HG03175 (cell line): ENCODE results near the gene GEMIN7.
A peak's percentile ranks its signal among the peaks of the same experiment; 100 is the strongest.

Experiments used
- ATAC-seq: cut with Tn5 transposase; IDR thresholded peaks from one replicate; pipeline ENCODE4 v1.9.1; 2021; ENCODE audit warnings: mild to moderate bottlenecking, moderate library complexity; ENCODE audit not compliant: unreplicated experiment

Gene GEMIN7

DNA sequence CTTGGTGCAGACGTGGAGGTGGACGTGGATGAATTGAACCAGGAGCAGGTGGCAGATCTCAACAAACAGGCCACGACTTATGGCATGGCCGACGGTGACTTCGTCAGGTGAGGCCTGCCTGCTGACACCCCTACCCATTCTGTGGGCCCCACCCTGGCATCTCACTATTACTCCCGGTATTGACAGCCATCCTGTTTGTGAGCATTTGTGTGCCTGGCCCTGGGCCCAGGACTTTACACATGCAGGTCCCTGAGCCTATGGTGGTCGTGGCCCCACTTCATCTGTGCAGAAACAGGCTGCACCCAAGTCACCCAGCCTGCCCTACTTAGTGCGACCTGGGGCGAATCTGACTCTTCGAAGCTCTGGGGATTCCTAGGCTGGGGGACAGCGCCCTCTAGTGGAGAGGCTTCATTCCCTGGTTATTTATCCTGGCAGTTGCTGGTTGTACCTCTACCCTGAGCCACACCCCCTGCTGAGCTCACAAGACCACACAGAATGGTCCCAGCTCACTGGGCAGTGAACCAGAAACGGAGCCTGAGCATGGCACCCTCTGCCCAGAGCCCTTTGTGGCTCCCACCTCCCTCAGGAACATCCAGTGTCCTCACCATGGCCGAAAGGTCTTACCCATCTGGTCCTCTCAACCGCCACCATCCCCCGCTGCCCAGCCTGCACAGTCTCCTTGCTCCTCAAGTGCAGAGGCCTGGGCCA, 19.6 kb upstream of the GEMIN7 start:
- ATAC-seq = no peak

DNA sequence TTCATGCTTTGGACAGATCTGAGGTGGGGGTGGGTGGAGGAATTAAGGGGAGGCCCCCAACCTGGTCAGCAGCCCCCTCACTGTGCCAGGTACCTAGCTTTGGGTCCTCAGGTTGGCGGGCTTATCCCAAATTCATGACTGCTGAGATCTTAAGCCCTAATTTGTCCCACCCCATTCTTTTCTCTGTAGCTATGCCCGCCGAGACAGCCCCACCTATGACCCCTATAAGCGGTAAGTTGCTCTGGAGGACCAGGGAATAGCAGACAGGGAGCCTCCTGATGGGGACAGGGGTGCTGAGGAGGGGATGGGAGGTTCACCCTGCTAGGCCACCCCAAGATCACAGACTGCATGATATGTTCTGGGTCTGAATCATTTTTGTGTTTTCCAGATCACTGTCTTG, 17.1 kb upstream of the GEMIN7 start:
- ATAC-seq = no peak

DNA sequence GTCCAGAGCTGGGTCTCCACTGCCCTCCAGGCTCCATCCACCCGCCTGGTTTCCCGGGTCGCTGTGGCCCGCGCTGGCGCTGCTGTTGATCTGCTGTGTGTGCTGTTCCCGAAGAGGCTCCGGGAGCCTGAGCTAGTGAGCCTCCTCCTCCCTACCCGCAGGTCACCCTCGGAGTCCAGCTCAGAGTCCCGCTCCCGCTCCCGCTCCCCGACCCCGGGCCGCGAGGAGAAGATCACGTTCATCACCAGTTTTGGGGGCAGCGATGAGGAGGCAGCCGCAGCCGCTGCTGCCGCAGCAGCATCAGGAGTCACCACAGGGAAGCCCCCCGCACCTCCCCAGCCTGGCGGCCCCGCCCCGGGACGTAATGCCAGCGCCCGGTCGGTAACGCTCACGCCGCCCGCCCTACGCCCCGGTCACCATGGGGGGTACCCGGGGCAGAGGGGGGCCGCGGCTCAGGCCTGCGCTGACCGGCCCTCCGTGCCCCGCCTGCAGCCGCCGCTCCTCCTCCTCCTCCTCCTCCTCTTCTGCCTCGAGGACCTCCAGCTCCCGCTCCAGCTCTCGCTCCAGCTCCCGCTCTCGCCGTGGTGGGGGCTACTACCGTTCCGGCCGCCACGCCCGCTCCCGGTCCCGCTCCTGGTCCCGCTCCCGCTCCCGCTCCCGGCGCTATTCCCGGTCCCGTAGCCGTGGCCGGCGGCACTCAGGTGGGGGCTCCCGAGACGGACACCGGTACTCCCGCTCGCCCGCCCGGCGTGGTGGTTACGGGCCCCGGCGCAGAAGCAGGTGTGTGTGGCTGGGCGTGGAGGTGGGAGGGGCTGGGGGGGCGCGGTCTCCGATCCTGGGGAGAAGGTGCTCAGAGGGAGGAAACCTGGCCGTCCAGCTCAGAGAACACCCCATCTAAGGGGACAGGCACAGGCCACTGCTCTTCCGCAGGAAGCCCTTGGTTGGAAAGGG, 14.9 kb upstream of the GEMIN7 start:
- no peak for ATAC-seq

DNA sequence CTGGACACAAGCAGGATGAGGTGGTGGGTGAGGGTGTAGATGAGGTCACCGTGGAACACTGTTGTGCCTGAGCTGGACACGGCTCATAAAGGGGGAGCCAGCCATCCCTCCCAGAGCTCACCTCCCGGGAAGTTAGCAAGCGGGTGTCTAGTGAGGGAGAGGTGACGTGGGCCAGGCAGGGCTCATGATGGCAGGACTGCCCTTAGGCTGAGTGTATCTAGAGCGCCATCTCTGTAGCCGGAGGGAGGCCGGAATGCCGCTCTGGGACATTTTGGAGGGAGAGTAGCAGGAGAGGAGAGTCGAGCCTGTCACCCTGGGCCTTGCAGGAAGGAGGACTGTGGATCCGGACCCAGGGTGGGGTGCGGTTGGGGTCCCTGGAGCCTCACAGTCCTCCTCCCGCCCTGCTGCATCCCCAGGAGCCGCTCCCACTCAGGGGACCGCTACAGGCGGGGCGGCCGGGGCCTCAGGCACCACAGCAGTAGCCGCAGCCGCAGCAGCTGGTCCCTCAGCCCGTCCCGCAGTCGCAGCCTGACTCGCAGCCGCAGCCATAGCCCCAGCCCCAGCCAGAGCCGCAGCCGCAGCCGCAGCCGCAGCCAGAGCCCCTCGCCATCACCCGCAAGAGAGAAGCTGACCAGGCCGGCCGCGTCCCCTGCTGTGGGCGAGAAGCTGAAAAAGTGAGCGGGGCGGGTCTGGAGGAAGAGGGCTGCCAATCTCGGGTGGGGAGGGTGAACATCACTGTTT, 12.0 kb upstream of the GEMIN7 start:
- ATAC-seq = no peak

DNA sequence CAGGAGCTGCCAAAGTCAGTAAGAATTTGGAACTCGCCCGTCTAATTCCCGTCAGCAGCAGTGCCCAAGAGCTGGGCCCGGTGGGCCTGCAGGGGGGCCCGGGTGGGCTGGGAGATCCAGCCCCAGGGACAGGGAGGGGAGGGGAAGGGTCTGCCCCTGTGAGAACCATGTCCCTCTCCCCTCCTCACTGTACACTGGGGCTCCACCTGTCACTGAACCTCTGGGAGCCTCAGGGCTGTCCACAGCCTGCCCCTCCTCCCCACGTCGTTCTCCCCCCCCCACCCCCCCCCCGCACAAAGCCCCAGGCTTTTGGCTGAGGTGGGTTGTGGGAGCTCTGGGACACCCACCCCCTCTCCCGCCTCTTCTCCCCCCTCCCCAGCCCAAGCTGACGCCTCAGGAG, 11.0 kb upstream of the GEMIN7 start:
- no peak for ATAC-seq

DNA sequence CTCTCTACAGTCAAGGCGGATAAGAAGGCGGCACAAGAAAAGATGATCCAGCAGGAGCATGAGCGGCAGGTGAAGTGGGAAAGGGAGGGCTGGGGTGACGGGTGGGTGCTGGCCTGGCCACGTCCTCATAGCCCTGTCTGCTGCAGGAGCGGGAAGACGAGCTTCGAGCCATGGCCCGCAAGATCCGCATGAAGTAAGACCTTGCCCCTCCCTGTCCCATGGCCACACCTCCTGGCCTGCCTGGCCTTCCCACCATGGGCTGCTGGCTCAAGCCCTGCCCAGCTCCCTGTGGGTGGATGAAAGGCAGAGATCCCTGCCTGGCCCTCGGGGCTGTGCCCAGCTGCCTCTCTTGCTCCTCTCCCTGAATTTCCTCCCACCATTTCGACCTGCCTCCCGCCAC, 10.0 kb upstream of the GEMIN7 start:
- no peak for ATAC-seq

DNA sequence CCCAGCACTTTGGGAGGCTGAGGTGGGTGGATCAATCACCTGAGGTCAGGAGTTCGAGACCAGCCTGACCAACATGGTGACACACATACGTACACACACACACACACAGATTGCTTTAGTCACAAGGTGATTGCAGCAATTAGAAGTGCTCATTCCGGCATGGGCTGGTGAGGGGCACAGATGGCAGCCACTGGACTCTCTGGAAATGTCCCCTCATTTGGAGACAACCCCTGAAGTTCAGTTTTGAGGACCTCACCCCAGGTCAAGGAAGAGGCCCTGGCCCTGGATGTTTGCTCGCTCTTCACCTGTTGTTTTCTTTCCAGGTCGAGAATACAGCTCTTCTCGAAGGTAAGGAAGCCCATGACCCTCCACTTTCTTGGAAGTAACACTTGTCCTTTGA, 8.8 kb upstream of the GEMIN7 start:
- no peak for ATAC-seq

DNA sequence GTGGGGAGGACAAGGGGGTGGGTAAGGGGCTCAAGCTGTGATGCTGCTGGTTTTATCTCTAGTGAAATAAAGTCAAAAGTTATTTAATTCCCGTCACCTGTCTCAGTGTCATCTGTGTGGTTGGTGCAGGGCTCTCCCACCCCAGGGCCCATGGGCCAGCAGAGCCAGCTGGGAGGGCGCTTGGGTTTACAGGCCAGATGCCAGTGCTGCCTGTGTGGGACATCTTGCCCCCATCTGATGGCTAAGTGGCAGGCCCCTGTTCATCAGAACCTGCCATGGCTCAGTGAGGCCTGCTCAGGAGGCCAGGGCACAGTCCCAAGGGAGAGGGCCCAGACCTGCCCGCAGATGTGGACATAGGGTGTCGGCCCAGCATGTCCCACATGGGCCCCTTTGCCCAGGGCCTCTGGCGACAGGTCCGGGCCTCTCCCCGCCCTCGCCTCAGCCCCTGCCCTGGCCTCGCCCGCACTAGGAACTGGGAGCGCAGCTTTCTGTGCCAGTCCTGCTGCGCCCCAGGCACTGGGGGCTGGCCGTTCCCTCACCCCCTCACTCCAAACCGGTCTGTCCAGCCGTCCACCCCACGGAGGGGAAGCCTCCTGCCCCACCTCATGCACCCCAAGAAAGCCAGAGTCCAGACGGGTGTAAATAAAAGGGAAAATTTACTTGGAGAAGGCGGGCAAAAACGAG, 8.1 kb upstream of the GEMIN7 start:
- no peak for ATAC-seq

DNA sequence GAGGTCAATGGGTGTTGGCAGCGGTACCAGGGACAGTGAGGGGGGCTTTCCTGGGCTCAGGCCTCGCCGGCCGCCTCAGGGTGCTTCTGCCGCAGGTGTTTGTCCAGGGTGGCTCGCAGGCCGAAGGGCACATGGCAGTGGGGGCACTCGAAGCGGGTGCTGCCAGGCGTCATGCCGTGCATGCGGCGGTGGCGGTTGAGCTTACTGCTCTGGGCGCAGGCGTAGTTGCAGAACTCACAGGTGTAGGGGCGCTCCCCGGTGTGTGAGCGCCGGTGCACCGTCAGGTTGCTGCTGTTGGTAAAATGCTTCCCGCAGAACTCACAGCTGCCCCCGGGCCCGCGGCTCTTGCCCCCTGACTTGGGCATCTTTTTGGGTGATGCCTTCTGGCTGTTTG, 7.5 kb upstream of the GEMIN7 start:
- no peak for ATAC-seq

DNA sequence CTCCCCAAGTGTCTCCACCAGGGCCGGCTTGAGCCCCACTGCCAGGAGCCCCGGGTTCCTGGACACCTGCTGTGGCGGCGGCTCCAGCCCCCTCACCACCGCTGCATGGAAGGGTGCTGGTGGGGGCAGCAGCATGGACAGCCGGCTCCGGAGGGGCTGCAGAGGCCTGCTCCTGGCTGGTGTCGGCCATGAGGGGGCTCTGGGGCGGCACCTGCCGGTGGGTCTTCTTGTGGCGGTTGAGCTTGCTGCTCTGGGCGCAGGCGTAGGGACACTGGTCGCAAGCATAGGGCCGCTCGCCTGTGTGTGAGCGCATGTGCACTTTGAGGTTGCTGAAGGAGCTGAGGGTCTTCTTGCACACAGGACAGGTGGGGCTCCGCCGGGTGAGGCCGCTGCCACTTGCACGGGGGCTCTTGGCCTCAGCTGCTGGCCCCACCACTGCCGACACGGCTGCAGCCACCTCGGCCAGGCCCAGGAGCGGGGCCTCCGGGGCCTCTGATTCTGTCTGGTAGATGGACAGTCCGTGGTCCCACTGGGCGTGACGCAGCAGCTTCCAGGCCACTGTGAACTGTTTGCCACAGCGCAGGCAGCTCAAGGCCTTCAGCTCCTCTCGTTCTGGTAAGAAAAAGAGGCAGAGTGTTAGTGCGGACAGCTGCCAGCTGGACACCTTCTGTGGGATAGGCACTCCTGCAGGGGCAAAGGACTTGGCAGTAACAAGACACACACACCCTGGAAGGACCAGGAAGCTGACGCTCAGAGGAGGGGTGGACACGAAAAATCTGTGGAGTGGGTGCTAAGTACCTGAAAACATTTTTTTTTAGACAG, 6.9 kb upstream of the GEMIN7 start:
- no peak for ATAC-seq

DNA sequence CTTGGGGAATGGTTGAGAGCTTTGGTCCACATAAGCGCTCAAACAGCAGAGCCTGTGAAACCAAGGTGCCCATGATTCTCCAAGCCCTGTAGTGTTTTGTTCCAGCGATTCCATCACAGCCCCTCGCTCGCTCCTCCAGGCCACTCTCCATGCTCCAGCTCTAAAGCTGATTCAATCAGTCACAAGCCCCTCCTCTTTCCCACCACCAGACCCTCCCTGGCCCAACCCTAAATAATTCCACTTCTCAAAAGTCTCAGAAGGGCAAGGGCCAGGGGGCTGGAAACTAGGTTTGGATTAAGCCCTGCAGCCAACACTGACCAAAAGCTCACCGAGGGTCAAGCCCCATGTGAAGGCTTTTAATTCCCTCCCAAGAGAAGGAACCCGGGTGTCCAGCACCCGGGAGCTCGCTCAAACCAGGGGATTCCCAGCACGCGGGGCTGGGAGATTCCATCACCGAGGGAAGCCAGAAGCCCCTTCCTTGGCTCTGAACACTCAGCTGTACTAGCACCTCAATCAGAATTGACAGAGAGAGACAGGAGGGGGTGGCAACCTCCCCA, 4.2 kb upstream of the GEMIN7 start:
- ATAC-seq = no peak

DNA sequence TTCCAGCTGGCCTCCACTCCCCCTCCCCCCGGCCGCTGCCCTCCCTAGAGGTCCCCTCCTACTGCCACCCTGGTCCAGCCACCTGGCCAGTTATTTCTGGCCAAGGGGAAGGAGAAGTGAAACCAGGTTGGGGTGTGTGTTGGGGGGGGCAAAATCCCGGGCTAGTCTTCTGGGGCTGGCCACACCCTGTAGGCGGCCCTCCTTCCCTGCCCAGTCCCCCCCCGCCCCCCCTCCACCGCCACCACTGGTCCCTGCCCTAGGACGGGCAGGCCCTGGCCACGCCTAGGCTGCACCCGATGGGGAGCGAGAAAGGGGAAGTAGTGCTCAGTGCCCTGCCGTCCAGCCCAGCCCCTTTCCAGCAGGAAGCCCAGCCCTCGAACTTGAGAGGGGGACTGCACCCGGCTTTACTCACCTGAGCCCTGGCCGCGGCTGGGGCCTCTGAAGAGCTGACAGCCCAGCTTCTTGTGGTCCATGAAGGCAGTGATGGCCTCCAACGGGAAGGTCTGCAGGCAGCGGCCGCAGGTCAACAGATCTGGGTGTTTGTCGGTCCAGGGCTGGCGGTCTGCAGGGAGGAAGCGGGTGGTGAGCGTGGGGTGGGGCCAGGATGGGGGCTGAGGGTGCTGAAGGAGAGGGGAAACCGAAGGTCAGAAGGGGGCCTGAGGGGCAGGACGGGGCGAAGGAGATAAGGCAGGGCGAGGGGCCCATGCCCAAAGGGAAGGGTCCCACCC, 3.6 kb upstream of the GEMIN7 start:
- peak; percentile 67 for ATAC-seq

DNA sequence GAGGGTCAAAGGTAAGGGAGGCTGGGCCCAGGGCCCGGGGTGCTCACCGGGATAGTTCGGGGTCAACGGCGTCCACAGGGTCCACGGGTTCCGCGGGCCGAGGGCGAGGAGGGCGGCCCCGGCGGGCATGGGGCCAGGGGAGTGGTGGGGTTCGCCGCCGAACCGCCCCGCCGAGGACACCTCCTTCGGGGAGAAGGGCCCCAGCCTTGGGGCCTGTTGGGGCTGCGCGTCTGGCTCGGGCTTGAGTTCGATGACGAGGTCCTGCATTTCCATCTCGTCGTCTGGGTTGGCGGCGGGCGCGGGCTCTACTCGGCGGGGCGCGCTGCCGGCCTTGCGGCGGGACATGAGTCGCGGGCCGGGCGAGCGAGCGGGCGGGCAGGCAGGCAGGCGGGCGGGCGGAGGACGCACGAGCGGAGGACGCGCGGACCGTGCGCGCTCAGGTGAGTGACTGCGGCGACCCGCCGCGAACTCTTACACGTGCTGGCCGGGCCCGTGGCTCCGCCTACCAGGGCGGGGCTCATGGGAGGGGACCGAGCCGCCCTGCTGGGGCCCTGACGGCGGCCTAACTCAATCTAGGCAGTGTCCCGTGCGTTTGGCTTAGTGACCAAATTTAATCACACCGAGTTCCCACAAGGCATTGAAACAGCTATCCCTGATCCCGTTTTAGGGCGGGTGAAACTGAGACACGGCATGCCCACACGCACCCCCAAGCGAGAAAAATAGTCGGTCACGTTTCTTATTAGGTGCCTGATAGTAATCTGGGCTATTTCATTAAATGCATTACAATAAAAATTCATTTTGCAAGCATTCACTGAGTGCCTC, 2.8 kb upstream of the GEMIN7 start, which contains the start of gene ZNF296:
TSS of gene ZNF296 (minus strand) at position 450 of the 822 bp plus-strand sequence. CDS start at position 345, 105 bp downstream.
- peak; percentile 51 for ATAC-seq

DNA sequence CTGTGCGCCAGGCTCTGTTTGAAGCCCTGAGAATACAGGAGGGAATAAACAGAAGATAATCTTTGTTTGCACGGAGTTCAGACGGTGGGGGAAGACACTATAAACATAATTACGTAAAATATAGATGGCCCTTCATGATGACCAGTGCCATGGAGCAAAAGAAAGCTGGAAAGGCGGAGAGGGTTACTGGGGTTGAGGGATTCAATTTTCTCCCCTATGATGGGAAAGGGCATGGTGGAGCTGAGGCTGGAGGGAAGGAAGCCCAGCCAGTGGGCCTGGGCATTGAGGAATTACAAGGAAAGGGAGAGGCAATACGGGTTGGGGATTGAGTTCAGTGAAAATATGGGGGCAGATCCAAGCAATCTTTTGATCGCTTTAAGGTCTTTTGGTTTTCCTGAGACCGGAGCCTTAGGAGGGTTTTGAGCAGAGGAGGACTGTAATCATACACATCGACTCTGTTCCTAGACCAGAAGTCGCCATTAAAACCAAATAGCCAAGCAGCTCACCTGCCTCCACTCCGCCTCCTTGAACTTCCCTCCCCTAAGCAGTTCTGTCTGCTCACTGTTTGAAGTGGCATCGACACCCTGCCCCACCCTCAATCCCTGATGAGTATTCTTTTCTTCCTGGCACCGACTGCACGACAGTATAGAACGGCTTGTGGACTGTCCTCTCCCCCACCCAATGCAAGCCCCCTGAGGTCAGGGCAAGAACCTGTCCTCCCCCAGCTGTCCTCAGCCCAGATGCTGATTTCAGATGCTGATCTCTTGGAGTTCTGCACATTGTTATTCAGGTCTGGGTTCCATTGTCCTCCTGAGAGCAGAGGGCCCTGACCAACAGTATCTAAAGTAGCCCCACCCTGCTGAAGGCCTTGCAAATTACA, 2.0 kb upstream of the GEMIN7 start:
- no peak for ATAC-seq

DNA sequence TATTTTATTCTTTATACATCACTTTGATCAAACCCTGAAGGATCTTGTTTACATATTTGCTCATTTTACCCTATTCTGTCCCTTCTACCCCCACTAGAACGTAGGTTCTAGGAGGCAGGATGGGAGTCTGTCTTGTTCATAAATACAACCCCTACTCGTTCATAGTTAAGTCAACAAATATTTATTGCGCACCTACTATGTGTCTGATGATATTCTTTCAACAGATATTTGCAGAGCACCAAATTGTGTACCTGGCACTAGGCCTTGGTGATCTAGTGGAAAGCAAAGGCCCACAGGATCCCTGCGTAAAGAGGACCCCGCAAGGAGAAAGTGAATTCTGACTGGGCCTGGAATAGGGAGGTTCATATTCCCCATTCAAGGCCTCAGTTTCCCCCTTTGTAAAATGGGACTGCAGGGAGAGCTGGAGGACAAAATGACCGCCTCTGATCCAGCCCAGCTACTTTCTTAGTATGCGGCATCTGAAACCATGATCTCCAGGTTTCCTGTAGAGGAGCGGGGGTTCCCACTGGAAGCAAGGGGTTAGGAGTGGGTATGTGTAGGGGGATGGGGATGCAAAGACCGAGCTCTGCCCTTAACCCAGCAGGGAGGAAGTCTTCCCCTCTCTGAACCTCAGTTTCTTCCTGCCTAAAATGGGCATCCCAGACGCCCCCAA, 534 bp upstream of the GEMIN7 start:
- ATAC-seq = no peak

DNA sequence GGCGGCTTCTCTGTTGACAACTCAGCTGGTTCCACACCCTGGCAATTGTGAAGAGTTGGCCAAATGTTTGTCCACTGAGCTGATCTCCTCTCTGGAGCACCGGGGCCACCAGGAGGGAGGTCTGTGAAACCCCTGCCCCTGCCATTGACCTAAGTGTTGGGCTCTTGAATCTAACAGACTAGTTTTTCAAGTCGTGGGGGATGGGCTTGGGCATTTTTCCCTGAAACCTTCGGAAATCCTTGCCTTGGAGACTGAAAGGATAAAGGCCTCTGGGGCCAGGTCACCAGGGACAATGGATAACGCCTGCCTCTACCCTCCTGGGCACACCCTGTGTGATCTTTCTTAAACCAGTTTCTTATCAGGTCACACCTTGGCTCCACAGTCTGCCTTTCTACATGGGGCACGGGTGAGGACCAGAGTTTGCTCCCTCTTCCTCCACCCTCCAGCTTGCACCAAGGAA, 881 bp downstream of the GEMIN7 start:
- ATAC-seq = no peak
